ENCODE measurements around the gene B3GNT4. TPM values are rescaled to one million over a fixed set of nuclear protein-coding genes. Genes with fewer than 3 reads are reported as not detected.
"Not testable (repeated sequence)": the region's sequence is repeated elsewhere in the genome, so short reads cannot be mapped to it uniquely, and the experiment has no call there.

The B3GNT4 gene
- total RNA-seq, 1 donor from 2014 or later, result 0.12 TPM

DNA sequence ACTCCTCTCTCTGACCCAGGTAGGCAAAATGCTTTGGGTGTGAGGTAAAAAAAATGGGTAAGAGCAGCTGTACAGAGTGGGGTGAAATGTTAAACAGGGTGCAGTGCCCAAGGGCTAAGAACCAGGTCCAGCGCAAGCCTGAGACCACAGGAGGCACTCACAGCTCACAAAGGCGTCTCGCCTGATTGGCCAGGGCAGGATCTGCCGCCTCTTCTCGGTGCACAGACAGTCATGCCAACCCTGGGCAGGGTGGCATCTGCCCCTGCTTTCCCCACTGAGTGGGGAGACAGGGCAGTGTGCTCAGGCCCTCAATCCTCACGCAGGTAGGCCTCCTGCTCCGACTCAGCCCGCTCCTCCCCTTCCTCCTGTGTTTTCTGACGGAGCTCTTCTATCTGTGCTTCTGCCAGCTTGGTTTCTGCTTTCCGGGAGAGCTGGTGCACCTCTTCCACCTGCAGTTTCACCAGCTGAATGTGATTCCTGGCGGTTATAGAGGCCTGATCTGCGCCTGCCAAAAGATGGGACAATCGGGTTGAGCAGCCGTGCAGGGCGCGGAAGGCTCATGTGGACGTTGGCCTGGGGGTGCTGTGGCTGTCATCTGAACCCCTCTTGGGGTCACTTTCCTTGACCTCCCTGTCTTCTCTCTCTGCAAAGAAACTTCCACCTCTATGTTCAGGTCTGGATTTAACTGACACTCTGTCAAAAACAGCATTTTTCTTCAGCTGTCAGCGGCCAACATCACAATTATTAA is 4.7 kb downstream of the B3GNT4 start:
- intact Hi-C loops (cut with micrococcal nuclease), result no loop called here

DNA sequence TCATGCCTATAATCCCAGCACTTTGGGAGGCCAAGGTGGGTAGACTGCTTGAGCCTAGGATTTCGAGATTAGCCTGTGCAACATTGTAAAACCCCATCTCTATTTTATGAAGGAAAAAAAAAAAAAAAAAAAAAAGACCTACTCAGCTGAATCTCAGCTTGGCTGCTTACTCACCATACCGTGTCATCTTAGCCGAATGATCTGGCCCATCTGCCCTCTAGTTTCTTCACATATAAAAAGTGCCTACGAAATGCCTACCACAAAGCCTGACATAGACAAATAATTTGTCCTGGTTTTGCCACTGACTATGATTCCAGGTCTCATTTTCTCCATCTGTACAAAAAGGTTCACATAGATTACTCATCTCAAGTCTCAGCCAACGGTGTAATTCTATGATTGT is 12.3 kb downstream of the B3GNT4 start:
- intact Hi-C loops (cut with micrococcal nuclease), result no loop called here

DNA sequence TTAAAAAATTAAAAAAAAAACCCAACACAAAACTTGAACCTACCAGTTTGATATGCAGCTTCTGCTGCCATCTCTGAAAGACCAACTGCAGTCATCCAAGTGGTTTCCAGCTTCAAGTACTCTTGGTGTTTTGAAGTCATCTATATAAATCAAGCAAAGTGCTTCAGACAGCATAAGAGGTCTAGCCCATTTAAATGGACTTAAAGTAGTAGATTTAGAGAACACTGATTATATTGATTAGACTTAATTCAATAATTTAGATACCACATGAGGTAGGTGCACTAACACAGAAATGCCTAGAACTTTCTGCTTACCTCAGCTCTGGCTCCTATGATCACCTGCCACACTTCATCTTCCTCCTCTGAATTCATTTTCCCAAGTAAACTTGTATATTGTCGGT is 12.9 kb downstream of the B3GNT4 start:
- intact Hi-C loops (cut with micrococcal nuclease), result no loop called here

DNA sequence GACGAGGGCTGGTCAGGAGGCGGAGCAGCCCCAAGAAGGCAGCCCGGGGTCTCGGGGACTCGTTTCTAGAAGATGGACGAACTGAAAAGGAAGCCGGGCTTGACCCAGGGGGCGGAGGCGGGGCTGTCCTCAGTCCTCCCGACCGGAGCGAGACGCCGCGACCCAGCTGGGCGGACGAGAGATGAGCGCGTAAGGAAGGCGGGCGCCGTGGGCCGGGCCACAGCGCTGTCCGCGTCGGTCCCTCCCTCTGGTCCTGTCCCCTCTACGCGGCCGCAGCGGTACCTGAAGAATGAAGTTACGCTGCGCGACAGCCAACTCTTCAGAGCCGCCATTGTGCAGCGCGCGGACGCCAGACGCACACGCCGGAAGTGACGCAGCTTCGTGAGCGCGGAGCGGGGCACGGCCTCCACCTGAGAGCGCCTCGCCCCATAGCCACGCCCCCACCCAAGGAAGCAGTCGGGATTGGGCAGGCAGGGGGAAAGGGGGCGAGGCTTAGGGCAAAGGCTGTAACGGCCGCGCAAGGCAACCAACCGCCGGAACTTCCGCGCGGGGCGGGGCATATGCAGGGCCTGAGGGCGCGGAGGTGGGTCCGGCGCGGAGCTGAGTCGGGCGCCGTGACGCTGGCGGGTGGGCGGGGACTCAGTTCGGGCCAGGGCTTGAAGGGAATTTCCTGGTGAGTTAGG is 22.3 kb downstream of the B3GNT4 start, which contains the start of gene DIABLO:
DIABLO (minus strand) TSS at position 370 of the 683 bp plus-strand sequence; CDS start at position 332, 38 bp downstream.
- intact Hi-C loops (cut with micrococcal nuclease), result loop anchor here (1.0 to 2.0 kb wide), 16 partner anchors 18 to 1007 kb away; partner anchors contain the start of genes B3GNT4, CFAP251, DENR and KNTC1

DNA sequence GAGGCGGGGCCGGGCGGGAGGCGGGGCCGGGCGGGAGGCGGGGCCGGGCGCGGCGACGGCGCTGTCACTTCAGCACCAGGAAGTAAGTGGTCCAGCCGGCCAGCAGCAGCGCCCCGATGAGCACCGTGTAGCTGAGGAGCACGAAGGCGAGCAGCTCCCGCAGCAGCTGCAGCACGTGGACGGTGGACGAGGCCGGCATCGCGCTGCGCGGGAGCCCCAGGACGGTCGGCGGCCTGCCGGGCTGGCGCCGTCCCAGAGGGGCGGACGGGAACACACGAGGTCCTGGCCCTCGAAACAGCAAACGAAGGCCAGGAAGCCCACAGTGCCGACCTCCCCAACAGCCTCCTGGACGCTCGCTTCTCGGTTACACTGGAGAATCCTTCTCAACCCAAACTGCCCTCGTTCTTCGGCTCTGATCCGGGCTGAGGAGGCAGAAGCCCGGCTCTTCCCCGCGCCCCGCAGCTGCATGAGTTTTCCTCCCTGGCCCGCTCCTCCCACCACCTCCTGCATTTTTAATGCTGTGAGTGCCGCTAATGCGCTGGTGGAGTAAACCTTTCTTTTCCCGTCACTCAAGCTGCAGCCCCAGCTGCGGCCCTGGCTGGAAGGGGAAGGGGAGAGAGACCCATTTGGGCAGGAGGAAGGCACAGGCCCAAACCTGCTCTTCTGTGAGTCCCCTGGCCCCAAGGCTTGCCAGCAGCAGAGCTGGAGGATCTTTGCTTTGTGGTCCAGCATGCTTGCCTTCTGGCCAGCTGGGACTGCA is 23.0 kb downstream of the B3GNT4 start:
- intact Hi-C loops (cut with micrococcal nuclease), result loop anchor here (1.0 to 2.0 kb wide), 16 partner anchors 18 to 1006 kb away; partner anchors contain the start of genes B3GNT4, CFAP251, DENR and KNTC1

DNA sequence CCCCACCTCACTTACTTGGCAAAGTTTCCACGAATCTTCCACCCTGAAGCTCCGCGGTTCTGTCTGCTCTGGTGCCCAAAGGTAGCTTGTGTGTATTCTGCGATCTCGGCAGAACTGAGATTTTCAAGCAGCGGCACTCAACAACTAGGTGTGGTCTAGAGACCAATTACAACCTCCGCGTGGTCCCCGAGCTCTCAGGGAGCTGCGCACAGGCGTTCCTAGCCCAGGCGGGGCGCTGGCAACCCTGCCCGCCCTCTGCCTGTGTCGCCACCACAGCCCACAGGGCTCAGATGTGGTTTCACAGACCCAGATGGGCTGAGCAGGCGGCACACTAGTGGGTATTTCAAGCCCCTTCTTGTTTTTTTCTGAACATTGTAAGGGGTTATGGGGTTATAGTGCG is 23.8 kb downstream of the B3GNT4 start:
- intact Hi-C loops (cut with micrococcal nuclease), result loop anchor here (2.0 kb wide), 4 partner anchors 433 to 1005 kb away; partner anchors contain the start of genes DENR, MPHOSPH9, MTRFR and OGFOD2

DNA sequence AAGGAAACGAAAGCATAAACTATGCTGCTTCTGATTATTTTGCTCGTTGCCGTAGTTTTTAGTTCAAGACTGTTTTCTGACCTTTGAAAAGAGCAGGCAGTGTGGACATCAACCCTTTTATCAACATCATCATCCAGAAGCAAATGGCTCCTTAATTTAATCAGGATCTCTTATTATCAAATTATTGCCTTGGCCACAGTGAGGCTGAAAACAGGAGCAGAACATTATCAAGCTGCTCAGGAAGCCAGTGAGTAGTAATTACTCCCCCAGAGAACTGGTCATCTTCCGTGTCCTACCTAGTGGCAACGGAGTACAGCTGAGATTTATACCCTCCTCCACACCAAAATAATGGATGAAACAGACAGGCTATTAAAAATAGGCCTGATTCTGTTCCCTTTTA is 24.6 kb downstream of the B3GNT4 start:
- intact Hi-C loops (cut with micrococcal nuclease), result no loop called here

DNA sequence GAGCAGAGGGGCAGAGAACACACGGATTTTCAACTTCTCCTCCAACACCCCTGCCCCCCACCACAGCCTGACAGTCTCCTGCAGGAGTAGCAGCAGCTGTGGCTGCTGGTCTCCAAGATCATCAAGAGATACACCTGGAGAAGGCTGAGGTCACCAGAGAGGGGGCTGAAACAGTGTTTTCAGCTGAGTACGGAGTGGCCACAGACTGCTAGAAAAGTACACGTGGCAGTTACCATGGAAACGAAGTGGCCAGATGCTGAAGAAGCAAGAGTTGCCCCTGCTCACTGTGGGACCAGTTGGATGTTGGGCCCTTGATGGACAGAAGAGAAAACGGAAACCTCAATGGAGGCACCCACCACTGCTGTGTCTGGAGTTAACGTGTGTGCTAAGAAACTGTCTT is 27.3 kb downstream of the B3GNT4 start:
- intact Hi-C loops (cut with micrococcal nuclease), result no loop called here

DNA sequence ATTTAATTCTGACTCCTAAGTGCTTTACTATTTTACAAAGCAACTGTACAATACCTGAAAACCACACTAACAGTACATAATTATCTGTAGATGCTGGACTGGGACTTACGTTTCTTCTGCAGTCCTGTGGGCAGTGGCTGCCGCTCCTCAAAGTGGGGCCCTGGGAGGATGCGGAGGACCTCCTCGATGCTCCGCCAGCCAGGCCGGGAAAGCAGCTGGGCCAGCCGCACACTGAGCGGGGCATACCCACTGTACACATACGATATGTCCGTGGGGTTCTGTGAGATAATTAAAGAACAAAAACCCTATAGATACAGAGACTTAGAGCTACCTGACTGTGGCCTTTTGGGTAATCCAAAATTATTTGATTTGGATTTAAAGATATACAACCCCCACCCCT is 29.2 kb downstream of the B3GNT4 start:
- intact Hi-C loops (cut with micrococcal nuclease), result no loop called here

DNA sequence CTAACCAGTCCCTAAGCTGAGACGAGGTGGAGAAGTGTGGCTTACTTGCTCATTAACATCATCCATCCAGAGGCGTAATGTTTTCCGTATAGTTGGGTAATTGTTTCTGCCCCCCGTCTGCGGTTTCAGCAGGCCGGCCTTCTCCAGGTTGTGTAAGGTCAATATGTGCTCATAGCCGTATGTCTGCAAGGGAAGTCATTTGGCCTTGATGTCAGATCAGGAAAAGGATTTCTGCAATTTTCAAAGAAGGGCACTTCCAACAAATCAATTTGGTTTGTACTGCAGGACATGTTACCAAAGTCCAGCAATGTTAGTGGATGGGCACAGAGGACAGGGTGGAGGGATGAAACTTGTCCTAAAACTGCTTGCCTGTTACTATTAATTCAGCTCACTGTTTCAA is 32.2 kb downstream of the B3GNT4 start:
- intact Hi-C loops (cut with micrococcal nuclease), result no loop called here

DNA sequence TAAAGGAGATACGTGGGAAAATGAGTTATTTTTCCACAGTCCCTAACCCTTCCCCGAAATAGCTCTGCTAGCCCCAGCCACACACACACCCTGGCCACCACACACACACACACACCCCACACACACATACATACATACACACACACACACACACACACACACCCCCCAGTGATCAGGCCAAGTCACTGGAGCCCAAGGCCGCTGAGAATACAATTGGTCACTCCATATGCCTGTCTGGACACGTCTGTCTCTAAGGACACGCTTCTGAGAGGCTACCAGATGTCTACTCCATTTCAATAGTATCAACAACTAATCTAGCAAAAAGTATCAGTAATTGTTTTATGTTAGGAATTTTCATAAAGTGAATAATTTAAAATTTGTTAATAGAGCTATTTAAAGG is 35.4 kb downstream of the B3GNT4 start:
- intact Hi-C loops (cut with micrococcal nuclease), result no loop called here

DNA sequence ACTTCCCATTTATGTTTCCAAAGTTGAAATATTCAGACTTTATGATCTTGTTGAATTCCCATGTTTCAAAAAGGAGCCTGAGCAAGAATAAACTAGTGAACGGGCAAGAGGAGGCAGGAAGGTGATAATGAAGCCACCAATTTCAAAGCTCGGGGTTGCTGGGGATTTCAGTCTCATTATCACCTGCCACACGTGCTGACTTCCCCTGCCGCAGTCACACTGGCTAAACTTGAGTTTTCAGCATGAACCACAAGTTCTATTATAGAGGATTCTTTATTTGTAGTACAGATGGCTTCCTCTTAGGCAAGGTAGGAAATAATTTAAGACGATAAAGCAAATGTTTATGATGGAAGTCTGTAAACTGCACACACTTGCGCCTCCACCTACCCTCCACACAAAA is 40.5 kb downstream of the B3GNT4 start:
- intact Hi-C loops (cut with micrococcal nuclease), result loop anchor here (1.0 kb wide), 2 partner anchors 18 to 22 kb away; partner anchors contain the start of genes DIABLO and VPS33A

DNA sequence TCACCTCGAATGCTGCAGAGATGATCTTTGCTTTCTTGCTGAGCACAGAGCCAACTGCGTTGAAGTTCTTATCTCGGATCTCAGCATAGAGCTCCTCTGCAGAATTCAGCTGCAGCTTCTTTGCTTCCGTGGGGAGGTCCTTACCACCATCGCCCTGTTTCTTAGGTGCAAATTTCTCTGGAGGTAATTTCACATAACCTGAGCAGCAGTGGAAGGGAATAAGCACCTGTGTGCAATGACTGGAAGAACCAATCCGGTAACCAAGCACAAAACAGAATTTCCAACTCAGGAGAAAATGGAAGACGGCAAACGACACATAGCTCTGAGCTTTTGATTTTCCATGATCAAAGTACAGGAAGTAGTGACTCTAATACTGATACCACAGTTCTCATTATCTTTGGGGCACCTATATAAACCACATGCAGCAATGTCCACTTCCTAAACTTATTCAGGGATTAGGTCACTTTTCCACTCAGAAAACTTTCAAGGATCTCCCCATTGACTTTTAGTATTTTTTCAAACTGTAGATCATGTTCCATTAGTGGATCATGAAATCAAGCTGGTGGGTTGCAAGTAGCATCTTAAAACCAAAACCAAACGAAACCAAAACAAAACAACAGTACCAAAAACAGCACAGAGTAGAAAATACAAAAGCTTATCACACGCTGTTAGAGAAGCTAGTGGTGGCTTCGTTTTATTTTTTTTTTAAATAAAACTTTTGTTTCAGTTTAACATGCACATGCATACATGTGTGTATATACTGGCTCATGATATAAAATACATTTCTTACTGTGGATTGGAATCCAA is 41.3 kb downstream of the B3GNT4 start:
- intact Hi-C loops (cut with micrococcal nuclease), result loop anchor here (1.0 kb wide), 2 partner anchors 18 to 22 kb away; partner anchors contain the start of genes DIABLO and VPS33A

DNA sequence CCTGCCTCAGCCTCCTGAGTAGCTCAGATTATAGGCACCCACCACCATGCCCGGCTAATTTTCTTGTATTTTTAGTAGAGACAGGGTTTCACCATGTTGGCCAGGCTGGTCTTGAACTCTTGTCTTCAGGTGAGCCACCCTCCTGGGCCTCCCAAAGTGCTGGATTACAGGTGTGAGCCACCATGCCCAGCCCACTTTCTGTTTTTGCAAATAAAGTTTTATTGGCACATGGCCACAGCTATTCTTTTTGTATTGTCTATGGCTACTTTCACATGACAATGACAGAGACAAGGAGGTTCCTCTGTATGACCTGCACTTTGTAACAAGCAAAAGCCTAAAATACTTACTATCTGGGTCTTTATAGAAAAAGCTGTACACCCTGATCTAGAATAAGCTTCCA is 42.0 kb downstream of the B3GNT4 start:
- intact Hi-C loops (cut with micrococcal nuclease), result no loop called here

DNA sequence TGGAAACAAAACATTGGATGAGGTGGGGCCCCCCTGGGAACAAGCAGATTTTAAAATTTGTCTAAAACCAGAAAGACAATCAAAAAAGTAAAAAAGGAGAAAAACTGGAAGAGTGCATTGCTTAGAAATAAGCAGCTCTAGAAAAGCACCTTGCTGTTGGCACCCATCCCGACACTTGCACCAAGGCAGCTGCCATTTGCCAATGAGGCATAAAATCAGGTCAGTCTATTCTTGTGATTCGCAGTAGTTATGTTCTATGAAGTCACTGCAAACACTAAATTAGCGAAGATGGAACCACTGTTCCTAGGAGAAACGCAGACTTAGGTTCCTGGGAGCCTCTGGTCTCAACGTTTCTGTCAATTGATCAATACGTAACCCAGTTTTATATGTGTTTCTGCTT is 46.5 kb downstream of the B3GNT4 start:
- intact Hi-C loops (cut with micrococcal nuclease), result no loop called here

DNA sequence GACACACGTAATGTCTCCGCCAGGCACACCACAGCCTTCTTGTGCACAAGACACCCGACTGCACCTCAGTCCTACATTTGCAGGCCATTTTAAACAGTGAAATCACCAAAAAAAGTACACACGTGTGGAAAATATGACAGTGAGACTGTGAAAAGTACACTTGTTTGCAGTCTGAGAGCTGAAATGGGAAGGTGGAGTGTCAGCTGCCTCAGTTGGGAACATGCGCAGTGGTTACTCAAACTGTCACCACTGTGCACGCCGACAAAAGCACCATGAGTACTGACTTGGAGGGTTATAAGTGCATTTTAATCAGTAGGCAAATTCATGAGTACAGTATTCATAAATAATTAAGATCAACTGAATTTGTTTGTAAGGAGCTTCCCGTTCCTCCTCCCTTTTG is 47.0 kb downstream of the B3GNT4 start:
- intact Hi-C loops (cut with micrococcal nuclease), result no loop called here

DNA sequence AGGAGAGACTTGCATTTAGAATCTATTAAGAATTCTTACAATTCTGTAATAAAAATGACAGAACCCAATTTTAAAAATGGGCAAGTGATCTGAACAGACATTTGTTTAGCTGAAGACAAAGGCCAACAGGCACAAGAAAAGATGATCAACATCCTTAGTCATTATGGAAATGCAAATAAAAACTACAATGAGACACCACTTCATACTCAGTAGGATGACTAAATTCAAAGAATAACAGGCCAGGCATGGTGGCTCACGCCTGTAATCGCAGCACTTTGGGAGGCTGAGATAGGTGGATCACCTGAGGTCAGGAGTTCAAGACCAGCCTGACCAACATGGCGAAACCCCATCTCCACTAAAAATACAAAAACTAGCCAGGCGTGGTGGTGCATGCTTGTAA is 55.0 kb downstream of the B3GNT4 start:
- intact Hi-C loops (cut with micrococcal nuclease), result not testable (repeated sequence)
